ENCODE results near the gene LIMS2. TPM values are rescaled to one million over a fixed set of nuclear protein-coding genes. Genes with fewer than 3 reads are reported as not detected.

LIMS2 gene
- total and polyA plus RNA-seq, 2 experiments from 2014 or later, result 32.9 to 48.8 TPM

- H3K27me3 ChIP-seq, result no peaks in the 10 kb centered on the region
- H3K9me3 ChIP-seq (ENCODE audit: low read depth), result no peaks in the 10 kb centered on the region
- DNase-seq (ENCODE audit: low read depth in 1 of 2, low spot score in 1 of 2), result no peak
- H3K27ac ChIP-seq, result no peak overlapping the region
- H3K36me3 ChIP-seq, result no peaks in the 10 kb centered on the region
- no peak overlapping the region for H3K4me3 ChIP-seq
- no peaks in the 10 kb centered on the region for H3K4me1 ChIP-seq (ENCODE audit: low read depth)
- no peak for TF ChIP-seq CTCF (IDR thresholded peaks at IDR 0.05; ENCODE audit: low read depth, low read length)
Observed at GRCh38 chr2:127628767-127629614, 46.3 kb downstream of the LIMS2 start.

- Histone ChIP-seq H3K4me1 (ENCODE audit: low read depth) (no peaks in the 10 kb centered on the region), H3K27ac (no peak overlapping the region), H3K4me3 (no peak overlapping the region), H3K27me3 (no peaks in the 10 kb centered on the region), H3K9me3 (ENCODE audit: low read depth) (no peaks in the 10 kb centered on the region), H3K36me3 (no peaks in the 10 kb centered on the region)
- no peak for TF ChIP-seq CTCF (IDR thresholded peaks at IDR 0.05; ENCODE audit: low read depth, low read length)
- no peak for DNase-seq (ENCODE audit: low read depth in 1 of 2, low spot score in 1 of 2)
Observed at GRCh38 chr2:127627740-127628571, 47.4 kb downstream of the LIMS2 start.

- no peak for TF ChIP-seq CTCF (IDR thresholded peaks at IDR 0.05; ENCODE audit: low read depth, low read length)
- Histone ChIP-seq H3K4me1 (ENCODE audit: low read depth) (no peaks in the 10 kb centered on the region), H3K36me3 (no peaks in the 10 kb centered on the region), H3K9me3 (ENCODE audit: low read depth) (no peaks in the 10 kb centered on the region), H3K4me3 (no peak overlapping the region), H3K27me3 (no peaks in the 10 kb centered on the region), H3K27ac (no peak overlapping the region)
- no peak for DNase-seq (ENCODE audit: low read depth in 1 of 2, low spot score in 1 of 2)
Observed at GRCh38 chr2:127626917-127627739, 48.2 kb downstream of the LIMS2 start.

GRCh38 chr2:127626175-127626574, 49.2 kb downstream of the LIMS2 start:
- TF ChIP-seq CTCF (IDR thresholded peaks at IDR 0.05; ENCODE audit: low read depth, low read length), result no peak
- Histone ChIP-seq H3K9me3 (ENCODE audit: low read depth) (no peaks in the 10 kb centered on the region), H3K36me3 (no peaks in the 10 kb centered on the region), H3K4me3 (no peak overlapping the region), H3K27ac (no peak overlapping the region), H3K4me1 (ENCODE audit: low read depth) (no peaks in the 10 kb centered on the region), H3K27me3 (no peaks in the 10 kb centered on the region)
- no peak for DNase-seq (ENCODE audit: low read depth in 1 of 2, low spot score in 1 of 2)

GRCh38 chr2:127625572-127625951, 49.8 kb downstream of the LIMS2 start:
- no peaks in the 10 kb centered on the region for H3K27me3 ChIP-seq
- no peak overlapping the region for H3K4me3 ChIP-seq
- no peak for DNase-seq (ENCODE audit: low read depth in 1 of 2, low spot score in 1 of 2)
- H3K9me3 ChIP-seq (ENCODE audit: low read depth), result no peaks in the 10 kb centered on the region
- no peaks in the 10 kb centered on the region for H3K4me1 ChIP-seq (ENCODE audit: low read depth)
- H3K36me3 ChIP-seq, result no peaks in the 10 kb centered on the region
- TF ChIP-seq CTCF (IDR thresholded peaks at IDR 0.05; ENCODE audit: low read depth, low read length), result no peak
- no peak overlapping the region for H3K27ac ChIP-seq
